Activated CD8-positive, alpha-beta memory T cell treated with anti-CD3 and anti-CD28 coated beads, Interleukin-2, amount 50 U/mL, for 4 hours (primary cell): ENCODE results near the gene PRCD.
"Not testable (repeated sequence)": the region's sequence is repeated elsewhere in the genome, so short reads cannot be mapped to it uniquely, and the experiment has no call there.

Experiments used
- DNase-seq: peaks from one replicate; pipeline ENCODE4 v3.0.0-alpha.2; 2020

The PRCD gene

DNA sequence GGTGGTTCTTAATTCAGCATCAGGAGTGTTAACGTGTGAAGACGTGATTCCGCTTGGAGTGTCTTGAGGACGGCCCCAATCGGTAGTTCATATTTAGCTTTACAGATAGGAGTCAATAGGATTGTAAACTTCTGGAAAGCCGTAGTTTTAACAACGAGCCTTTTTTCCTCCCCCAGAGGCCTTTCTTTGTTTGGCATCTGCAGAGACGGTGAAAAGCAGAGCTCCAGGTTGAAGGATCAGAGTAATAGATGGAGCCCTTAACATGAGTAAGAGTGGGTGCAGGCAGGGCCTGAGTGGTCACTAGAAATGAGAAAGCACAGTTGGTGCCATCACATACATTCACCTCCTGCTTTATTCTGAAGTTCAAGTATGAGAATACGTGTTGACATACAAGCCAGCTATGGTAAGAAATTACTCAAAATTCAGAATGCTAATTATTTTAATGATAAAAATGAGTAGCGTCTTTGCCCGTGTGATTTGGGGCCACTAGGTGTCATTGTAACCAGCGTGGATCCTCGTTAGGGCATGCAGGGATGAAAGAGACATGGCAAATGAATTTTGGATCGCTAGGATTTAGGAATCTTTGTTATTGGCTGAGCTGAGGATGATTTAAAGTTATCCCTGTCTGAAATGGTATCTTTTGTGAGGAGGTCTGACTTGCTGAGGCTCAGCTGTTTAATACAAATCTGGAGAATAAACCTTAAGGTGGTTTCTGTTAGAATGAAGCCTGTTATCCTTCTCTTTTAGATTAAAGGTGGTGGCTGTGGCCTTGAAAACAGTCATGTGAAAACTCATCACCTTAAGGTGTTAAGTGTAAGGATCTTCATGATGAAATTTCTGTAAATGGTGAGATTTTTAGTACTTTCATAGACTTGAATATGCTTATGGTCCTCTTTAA, 18.6 kb downstream of the PRCD start:
- no peak for DNase-seq

DNA sequence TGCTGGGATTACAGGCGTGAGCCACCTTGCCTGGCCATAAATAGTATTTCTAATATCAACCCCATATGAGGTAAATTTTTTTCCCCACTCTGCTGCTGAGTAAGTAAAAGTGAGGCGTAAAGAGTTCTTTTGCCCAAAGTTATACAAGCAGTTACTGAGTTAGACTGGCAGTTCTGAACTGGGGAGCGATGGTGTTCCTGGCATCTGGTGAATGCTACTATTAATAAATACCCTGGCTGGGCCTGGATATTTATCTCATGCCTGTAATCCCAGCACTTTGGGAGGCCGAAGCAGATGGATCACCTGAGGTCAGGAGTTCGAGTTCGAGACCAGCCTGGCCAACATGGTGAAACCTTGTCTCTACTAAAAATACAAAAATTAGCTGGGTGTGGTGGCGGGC, 19.6 kb downstream of the PRCD start:
- not testable (repeated sequence) for DNase-seq

DNA sequence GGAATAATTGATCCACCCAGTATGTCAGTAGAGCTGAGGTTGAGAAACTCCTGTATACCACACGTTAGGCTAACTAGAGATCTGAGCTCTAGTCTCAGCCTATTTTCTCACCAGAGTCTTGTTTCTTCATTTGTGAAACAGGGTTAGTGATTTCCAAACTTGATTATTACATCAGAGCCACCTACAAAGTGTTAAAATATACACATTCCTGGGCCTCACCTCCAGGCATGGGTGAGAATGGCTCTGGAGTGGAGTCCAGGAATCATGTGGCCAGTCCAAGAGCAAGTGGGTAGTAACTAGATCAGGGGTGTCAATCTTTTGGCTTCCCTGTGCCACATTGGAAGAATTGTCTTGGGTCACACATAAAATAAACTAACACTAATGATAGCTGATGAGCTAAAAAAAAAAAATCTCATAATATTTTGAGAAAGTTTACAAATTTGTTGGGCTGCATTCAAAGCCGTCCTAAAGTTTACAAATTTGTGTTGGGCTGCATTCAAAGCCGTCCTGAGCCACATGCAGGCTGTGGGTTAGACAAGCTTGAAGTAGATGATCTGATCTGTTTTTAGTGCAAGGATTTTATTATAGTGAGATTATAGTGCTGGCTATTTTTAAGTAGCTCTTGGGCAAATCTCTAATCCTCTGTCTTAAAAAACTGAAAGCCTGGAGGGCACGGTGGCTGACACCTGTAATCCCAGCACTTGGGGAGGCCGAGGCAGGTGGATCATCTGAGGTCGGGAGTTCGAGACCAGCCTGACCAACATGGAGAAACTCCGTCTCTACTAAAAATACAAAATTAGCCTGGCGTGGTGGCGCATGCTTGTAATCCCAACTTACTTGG, 20.4 kb downstream of the PRCD start:
- no peak for DNase-seq

DNA sequence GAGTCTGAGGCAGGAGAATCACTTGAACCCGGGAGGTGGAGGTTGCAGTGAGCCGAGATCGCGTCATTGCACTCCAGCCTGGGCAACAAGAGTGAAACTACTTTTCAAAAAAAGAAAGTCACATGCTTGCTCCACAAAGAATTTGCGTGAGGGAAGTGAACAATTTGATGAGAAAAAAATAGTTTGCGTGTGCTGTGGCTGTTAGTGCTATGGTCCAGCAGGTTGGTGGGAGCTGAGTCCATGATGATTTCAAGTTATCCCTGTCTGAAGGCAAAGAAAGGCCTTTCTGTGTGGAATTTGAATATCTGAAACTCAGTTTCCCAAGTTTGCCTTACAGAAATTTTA, 21.0 kb downstream of the PRCD start:
- DNase-seq = no peak

DNA sequence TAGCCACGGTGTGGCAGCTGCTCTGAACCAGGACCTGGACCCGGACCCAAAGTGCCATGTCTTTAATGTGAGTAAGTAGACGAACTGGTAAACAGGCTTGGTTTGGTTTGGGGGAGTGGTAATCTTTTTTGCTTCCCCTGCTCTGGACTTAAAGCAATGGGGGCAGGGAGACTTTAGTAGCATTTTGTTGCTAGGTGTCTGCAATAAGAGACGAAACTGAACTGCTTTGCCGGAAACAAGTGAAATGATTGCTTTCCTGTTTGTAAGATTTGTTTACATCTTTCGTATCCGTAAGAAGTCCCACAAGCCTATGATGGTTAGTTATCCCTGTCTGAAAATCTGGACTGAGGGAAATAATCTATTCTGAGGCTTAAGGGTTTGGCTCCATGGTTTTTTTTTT, 21.5 kb downstream of the PRCD start:
- no peak for DNase-seq

DNA sequence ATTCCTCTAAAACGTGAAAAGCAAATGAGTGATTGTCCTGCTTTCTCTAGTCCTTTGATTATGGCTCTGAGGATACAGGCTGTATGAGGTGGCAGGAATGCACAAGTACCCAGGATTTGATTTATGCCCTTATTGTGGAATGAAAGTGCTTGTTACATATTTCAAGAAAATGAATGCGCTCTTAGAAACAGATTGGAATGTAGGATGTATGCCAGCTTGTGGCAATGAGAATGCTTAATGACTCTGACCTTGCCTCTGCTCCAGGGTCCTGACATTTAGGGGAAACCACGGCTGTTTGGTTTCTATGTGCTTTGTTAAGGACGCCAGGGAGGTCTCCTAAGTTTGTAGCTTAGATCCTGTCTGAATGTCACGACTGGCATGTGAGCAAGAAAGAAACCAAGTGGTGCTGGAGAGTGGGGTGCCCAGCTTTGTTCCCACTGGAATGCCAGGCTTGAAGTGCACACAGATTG, 22.0 kb downstream of the PRCD start:
- no peak for DNase-seq

DNA sequence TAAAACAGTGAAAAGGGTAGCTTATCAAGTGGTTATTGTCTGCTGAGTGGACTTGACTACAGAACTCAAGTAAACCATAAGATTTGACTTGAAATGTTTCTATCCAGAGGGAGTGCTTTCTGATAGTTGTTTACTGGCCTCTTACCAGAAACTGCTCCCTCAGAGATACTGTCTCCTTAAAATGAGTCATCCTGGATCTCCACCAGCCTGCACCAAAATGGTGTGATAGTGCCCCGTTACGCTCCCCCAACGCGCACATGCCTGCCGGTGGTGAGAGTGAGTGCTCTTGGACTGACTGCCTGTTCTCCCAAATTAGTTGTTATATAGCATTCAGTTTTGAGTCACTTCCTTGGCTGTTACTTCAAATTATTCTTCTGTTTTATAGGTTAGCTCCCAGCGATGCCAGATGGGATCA, 22.9 kb downstream of the PRCD start:
- no peak for DNase-seq

DNA sequence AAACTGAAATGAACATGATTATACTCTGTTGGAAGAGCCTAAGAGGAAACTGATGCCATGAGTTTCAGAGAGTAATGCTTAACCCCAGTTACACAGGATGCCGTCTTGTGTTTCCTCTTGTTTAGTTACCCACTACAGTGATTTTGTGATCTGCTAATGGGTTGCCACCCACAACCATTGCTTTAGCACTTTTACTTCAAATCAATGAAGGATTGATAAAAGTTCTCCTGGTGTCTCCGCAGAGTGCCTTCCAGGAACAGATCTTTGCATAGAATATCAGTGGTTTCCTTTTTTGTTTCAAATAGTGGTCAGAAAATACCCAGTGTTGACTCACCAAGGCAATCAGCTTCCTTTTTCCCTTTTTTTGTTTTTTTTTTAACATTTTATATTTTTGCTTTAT, 23.5 kb downstream of the PRCD start:
- not testable (repeated sequence) for DNase-seq

DNA sequence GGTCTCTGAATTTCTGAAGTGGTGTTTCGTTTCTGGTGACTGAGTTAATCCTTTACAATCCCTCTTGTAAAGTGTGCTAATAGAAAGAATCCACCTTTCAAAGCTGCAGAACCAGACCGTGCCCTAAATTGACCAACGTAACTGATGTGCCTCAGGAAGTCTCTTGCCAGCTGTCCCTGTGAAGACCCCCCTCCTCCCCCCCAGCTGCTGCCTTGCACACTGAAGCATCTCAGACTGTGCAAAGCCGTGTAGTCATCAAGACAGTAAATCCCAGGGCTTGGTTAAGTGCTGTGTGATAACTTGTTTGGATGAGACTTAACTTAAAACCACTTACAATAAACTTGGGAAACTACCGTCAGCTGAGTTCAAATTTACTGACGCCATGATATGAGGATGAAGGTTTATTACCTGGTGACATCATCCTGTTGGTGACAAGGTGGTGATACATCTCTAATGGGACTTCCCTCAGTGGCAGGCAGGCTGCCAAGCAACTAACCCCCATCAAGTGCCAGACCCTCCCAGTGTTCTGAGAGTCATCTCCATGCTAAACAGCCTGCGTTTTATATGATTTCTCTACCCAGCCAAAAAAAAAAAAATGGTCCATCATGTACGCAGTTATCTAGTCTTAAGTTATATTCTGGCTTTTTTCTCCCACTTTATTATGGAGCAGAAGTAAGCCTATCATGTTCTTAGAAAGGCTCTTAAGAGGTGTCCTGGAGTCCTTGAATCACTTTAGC, 25.3 kb downstream of the PRCD start:
- DNase-seq = peak; percentile 41

DNA sequence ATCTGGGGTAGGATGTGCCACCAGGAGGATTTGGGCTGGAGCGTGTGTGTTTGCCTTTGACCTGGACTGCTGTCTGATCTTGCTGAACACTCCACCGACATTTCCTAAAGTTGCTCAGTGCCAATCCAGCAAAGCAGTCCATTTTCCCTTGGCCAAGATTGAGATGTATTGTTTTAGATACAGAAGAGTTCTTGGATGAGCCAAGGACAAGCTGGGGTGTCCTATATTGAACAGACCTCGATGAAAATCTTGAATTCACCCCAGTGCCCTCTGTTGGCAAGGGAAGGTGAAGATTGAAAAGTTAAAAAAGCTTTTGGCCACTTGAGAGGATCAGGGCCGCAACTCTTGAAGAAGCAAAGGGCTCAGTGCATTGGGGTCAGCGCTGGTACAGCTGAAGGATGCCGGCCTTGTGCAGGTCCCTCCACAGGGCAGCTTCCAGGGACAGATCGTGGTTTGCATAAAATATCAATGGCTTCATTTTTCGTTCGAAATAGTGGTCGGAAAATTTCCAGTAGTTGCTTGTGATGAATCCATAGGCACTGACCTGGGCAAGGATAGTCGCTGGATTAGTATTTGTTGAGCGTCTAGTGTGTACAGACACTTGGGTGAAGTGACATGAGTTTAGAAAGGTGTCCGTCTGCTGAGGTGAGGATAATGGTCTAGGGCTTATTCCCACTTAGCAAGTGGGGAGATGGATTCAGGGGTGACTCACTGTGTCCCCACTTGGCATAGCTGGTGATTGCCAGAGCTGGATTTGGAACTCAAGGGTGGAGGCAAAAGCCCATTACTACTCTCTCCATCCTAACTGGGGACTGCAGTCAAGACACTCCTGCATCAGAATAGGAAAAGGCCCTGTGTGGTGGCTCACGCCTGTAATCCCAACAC, 26.1 kb downstream of the PRCD start:
- no peak for DNase-seq

DNA sequence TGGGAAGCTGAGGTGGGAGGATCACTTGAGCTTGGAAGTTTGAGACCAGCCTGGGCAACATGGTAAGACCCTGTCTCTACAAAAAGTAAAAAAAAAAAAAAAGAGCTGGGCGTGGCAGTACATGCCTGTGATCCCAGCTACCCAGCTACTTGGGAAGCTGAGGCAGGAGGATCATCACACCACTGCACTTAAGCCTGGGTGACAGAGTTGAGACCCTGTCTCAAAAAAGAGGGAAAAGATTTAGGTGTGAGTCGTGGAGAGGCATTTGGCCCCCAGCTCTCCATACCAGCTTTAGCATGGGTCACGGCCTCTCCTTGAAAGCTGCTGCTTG, 26.7 kb downstream of the PRCD start:
- DNase-seq = no peak

DNA sequence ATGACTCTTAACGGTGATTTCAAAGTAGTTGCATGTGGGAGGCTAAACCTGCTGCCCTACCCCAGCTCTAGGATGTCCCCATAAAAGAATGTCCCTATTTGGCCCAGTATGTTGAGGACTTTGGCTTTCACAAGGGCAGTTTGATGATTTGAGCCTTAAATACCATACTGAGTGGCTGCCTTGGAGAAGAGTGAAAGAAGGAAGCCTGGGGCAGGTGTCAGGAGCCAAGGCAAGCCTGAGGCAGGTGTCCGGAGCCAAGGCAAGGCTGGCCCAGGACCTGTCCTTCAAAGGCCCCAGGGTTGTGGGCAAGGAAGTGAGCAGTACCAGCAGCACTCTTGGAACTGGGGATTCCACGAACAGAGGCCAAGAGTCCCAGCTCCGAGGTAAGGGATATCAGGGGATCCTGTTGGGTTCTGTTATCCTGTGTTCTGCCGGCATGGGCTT, 27.2 kb downstream of the PRCD start:
- DNase-seq = no peak

DNA sequence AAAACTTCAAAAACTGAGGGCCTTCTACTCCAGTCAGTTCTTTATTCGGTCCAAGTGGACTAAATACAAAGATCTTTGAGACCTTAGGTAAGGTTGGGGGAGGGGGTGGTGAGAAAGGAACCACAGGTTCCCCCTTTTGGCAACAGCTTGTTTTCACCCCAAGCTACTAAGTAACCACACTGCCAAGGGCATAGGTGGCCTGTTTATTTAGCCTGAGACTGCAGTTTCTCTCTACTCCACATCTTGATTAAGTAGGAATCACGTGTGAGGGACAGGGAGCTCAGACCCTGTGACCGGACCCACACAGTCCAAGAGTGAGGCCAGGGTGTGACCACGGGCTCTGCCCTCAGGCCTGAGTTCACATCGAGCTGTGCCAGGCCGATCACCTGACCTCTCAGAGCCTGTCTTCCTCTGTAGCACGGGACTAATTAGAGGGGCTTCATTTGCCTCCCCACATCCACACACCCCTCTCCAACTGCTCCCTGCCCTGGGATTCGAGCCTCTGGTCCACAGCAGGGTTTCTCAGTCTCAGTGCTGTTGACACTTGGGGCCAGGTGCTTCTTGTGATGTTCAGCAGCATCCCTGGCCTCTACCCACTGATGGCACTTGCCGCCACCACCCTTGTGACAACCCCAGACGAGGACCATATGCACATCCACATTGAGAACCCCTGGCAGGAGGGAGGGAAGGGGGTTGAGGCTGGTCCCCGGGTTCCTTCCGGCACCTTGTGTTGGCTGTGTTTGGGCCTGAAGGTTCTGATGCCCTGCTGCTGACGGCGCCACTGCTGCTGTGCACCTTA, 28.0 kb downstream of the PRCD start:
- DNase-seq = no peak

DNA sequence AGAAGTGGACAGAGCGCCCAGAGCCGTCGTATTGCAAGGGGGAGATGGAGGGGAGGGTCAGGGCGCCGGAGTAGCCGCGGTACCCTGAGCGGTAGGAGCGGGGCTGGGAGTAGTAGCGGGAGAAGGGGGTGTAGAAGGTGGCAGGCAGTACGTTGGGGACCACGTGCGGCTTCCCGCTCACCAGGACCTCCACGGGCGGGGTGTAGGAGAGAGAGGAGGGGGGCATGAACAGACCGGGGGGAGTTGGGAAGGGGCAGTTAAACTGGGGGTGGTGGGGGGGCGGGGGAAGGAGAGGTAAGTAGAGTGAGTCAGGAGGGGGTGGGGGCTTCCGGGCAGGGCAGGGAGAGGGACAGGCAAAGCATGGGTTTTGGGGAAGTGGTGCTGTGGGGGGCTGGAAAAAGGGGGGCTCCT, 29.0 kb downstream of the PRCD start:
- DNase-seq = no peak

DNA sequence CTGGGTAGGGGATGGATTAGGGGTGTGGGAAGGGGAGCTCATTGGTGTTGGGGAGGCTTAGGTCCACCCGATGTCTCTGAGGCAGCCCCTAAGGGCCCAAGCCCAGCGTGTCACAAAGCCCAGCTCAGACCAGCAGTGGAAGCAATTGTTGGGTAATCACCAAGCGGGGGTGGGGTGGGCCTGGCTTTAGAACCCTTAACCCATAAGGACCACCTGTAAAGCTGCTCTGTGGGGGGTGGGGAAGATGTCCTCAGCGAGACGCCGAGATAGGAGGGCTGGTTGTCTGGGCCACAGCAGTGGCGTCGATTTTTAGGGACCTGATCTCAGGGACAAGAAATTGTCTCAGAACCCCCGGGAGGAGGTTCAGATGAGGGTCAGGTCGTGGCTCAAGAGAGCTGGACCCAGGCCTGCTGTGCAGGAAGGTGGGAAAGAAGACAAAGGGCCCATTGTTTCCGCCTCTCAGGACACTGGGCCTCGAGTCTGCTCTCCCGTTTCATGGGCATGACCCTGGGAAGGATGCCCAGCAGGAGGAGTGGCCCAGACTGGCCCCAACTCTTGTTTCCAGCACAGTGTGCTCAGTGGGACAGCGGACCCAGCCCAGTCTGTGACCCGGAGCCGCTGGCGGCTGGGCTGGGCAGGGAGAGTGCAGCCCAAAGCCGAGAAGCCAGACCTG, 29.9 kb downstream of the PRCD start:
- no peak for DNase-seq

DNA sequence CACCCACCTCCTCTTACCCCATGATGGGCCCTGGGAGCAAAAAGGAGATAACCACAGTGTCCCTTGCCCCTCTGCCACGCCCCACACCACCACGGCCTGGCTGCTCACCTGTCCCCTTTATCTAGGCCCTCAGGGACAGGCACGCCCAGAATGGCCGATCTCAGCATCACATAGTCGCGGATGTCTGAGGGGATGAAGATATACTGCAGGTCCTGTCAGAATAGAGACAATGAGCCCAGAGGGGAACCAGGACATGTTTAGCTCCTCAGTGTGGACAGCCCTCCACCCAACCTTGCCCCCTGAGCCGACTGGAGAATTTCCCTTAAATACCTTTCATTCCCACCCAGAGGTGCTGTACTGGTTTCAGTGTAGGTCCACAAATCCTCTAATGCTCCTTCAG, 30.6 kb downstream of the PRCD start:
- no peak for DNase-seq

DNA sequence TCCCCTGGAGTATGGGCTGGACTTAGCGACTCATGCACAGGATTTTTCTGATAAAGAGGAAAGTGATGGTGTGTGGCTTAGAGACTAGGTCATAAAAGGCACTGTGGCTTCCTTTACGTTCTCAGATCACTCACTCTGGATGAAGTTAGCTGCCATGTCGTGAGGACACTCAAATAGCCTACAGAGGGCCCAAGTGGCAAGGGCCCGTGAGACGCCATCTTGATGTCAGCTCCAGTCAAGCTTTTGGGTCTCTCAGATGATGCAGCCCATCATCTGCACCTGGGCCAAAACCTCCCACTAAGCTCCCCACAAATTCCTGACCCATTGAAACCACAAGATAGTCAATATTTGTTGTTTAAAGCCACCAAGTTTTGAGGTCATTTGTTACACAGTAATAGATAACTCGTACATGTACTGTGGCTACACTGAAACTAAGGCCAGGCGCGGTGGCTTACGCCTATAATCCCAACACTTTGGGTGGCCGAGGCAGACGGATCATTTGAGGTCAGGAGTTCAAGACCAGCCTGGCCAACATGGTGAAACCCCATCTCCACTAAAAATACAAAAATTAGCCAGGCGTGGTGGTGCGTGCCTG, 31.1 kb downstream of the PRCD start:
- no peak for DNase-seq

DNA sequence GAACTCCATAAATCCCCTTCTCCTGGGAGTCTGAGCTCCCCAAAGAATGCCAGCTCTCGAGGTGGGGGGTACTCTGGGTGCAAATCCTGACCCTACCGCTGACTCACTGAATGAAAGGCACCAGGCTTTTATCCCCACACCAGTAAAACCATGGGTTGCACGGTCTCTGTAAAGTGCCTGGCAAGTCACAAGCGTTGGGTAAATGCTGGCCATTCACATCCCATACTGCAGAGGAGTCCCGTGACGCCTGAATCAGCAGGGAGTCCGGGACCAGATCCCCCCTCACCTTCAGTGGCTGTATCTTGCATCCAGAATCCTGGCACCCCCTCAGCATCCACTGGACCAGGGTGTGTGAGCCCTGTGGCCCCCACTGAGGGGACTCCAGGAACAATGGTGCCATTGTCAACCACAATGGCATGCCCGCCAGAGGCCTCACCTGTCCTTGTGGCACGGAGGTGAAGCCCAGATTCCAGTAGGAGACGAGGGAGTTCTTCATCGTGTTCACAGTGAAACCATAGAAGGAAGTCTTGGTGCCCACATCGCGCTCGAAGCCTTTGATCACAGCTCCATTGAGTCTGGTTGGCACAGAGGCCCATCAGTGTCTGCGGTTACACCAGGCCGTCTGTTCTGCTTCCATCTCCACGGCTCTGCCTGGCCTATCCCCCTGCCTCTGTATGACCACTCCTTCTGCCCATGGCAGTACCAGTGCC, 32.5 kb downstream of the PRCD start:
- DNase-seq = no peak

DNA sequence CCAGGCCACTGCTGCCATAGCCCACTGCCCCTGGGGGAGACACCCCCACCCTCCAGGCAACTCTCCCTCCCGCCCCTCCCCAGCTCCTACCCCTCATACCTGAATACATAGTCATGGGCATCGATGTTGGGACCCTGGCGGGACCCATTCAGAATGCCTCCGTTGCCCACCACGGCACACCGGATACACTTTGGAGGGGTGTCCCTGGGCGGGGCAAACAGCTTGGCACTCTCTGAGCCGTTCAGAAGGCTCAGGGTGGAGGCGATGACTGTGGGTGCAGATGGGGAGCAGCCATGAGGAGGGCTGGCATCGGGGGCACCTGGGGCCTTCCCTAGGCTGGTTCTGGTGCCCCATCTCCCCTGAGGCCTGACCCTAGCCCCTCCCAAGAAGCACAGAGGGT, 33.3 kb downstream of the PRCD start:
- no peak for DNase-seq

DNA sequence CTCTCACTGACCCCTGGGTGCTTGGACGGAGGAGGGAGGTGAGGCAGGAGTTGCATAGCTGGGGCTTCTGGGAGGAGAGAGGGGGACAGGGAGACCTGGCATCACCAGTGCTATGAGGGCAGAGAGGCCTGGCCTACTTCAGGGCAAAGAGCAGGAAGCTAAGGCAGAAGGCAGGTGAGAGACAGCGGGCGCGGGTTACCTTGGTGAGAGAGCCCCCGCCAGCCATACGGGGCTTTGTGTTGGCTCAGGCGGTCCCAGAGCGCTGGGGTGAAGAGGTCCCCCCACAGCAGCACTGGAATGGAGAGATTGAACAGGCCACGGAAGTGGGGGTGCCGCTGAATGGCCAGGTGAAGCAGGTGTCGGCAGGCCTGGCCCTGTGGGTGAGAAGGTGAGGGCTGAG, 34.3 kb downstream of the PRCD start:
- DNase-seq = no peak
